GM12892 (cell line): Measurements from ENCODE around the gene GALNT16.

ENCODE experiments used
- DNase-seq: peaks from one replicate; pipeline ENCODE4 v3.0.0; 2011; ENCODE audit not compliant: insufficient read length
- FAIRE-seq: peaks from 2 replicates; lab custom pipeline; 2011; peaks lifted over from hg19 to GRCh38; lab: Jason Lieb, UNC
- POLR2A ChIP-seq: IDR thresholded peaks from 2 replicates; pipeline ENCODE4 v1.6.1; 2011; ENCODE audit warnings: low read depth, low read length, control low read depth
- POLR2AphosphoS5 ChIP-seq: IDR thresholded peaks from 2 replicates; pipeline ENCODE4 v1.6.1; 2011; ENCODE audit warnings: low read depth, low read length, control low read depth
- TAF1 ChIP-seq: IDR thresholded peaks from 2 replicates; pipeline ENCODE4 v1.6.1; 2011; ENCODE audit warnings: low read depth, mild to moderate bottlenecking, control low read depth, low read length, borderline replicate concordance

Gene GALNT16

GRCh38 chr14:69324341-69324931 is 64.5 kb downstream of the GALNT16 start:
- DNase-seq (no peak), FAIRE-seq (no peak)
- no peak for TF ChIP-seq POLR2A
- TF ChIP-seq POLR2AphosphoS5 = no peak
- TF ChIP-seq TAF1 = no peak

DNA sequence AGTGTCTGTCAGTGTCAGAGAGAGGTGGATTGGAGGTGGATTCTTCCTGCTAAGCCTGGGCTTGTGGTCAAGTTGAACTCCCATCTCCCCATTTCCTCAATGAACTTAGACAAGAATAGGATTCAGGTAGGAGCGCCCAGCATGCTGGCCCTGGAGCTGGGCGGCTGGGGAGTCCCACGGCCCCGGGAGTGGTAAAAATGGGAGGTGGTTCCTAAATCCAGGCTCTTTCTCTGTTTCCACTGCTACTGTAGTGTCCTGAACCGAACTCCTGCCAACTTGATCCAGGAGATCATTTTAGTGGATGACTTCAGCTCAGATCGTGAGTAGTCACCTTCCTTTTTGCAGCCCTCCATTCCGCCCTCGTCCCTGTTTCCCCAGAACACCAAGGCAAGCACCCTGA is 65.1 kb downstream of the GALNT16 start:
- TF ChIP-seq POLR2AphosphoS5 (no peak), TAF1 (no peak), POLR2A (no peak)
- FAIRE-seq (no peak), DNase-seq (no peak)

DNA sequence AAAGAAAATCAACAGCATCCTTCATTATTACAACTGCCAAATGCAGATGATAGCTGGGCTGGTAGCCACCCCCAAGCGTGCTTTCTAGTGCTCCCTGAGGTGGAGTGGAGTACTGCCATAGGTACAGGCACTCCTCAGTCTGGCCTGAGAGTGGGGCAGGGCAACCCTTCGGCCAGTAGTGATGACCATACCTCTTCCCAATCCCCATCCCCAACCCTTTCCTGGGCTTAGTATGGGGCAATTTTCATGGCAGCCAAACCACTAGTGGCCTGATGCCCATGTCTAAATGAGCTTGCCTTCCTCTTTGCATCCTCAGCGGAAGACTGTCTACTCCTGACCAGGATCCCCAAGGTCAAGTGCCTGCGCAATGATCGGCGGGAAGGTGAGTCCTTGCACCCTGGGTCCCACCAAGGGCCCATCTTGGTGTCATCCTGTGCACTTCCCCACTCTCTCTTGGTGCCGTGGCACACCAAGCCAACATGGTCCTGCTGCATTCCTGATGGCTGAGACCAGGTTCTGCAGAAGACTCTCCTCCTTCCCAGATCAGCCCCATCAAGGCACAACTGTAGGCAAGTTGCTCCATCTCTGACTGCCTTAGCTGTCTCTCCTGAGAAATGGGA is 65.8 kb downstream of the GALNT16 start:
- no peak for TF ChIP-seq POLR2A
- no peak for TF ChIP-seq POLR2AphosphoS5
- no peak for TF ChIP-seq TAF1
- DNase-seq (no peak), FAIRE-seq (peak; percentile 44)

DNA sequence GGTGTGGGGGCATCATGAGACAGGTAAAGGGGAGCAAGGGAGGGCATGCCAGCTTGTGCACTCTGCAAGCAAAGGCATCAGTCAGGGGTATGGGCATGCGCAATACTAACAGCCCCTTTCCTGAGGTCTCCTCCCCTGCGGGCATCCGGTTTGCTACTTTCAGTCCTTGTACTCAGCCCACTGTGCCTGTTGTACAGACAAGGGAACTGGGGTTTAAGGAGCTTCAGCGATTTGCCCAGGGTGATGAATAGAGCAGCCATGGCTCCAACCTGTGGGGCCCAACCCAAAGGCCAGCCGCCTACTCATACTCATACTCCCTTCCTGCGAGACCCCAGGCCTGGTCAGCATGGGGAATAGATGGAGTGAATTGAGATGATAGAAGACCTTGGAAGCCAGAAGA is 66.7 kb downstream of the GALNT16 start:
- no peak for FAIRE-seq
- DNase-seq = no peak
- TF ChIP-seq TAF1 (no peak), POLR2AphosphoS5 (no peak), POLR2A (no peak)

GRCh38 chr14:69327507-69327906 is 67.5 kb downstream of the GALNT16 start:
- no peak for TF ChIP-seq TAF1
- TF ChIP-seq POLR2AphosphoS5 = no peak
- no peak for TF ChIP-seq POLR2A
- FAIRE-seq (no peak), DNase-seq (no peak)

DNA sequence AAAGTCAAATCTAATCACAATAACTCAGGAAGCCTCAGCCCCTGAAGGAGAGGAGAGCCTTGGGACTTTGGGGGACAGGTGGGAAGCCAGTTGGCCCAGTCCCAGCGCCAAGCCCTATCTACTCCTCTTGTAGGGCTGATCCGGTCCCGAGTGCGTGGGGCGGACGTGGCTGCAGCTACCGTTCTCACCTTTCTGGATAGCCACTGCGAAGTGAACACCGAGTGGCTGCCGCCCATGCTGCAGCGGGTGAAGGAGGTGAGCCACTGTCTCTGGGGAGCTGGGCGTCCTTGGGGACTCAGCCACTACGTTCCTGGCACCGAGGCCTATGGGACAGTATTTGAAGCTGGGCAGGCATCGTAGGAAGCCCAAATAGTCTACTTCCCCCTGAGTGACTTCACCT is 68.4 kb downstream of the GALNT16 start:
- DNase-seq (no peak), FAIRE-seq (no peak)
- no peak for TF ChIP-seq POLR2A
- TF ChIP-seq POLR2AphosphoS5 = no peak
- TF ChIP-seq TAF1 = no peak

DNA sequence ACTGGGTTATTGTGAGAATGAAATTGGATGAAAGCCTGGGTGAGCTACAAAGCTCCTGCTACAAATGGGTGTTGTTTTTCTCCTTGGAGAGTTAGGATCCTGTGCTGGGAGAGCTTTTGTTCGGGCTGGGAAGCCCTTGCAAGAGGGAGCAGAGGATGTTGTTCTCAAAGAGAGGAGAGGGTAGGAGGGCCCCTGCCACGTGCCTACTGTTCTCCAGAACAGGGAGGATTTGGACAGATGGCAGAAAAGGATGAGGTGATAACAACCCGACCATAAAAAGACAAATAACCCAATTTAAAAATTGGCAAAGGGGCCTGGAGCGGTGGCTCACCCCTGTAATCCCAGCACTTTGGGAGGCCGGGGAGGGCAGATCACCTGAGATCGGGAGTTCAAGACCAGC is 68.8 kb downstream of the GALNT16 start:
- TF ChIP-seq TAF1 (no peak), POLR2AphosphoS5 (no peak), POLR2A (no peak)
- no peak for DNase-seq

GRCh38 chr14:69331206-69331605 is 71.2 kb downstream of the GALNT16 start:
- FAIRE-seq (no peak), DNase-seq (no peak)
- TF ChIP-seq POLR2AphosphoS5 (no peak), TAF1 (no peak), POLR2A (no peak)

More for the DNA sequence above, 68.8 kb downstream of the GALNT16 start:
- FAIRE-seq = no peak

DNA sequence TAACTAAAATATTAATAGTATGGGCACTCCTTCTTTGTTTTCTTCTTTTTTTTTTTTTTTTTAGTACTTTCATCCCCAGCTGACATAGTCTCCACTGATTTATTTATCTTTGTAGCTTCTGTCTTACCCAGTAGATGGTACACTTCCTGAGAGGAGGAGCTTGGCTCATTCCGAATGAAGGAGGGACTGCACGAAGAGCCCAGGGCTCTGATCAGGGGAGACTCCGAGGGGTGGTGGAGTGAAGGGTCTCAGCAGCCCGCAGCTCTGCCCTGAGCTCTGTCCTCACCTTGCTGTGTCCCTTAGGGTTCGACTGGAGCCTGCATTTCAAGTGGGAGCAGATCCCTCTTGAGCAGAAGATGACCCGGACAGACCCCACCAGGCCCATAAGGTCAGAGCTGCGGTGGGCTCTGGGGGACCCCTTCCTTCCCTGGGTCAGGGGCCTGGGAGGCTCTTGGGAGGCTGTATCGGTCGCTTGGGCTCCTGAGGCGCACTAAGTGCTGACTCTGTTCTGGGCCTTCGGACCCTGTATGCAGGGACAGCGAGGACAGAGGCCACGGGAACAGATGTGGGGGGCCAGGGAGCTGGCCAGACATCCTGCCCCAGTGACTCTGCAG is 72.9 kb downstream of the GALNT16 start:
- FAIRE-seq (no peak), DNase-seq (no peak)
- TF ChIP-seq POLR2AphosphoS5 (no peak), POLR2A (no peak), TAF1 (no peak)

DNA sequence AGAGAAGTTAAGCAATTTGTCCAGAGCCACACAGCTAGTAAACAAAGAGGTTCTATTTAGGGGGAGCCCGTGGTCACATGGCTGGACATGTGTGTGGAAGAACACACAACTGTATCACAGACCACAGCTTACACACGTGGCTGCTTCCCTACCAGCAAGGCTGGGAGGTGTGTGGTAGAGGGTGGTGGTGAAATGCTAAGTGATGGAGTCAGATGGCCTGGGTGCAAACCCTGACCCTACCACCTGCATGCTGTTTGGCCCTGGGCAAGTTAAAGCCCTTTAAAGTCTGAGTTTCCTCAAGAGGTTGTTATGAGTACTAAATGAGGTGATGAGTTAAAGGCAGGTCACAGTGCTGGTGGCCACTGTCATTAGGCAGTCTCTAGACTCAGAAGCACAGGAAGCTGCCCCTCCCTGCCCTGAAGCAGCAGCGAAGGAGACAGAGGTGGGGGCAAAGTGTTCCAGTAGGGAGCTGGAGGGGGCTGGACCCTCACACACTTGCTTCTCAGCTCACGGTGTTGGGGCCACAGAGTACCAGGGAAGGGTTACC is 73.9 kb downstream of the GALNT16 start:
- FAIRE-seq (peak; percentile 38), DNase-seq (no peak)

GRCh38 chr14:69334576-69334975 is 74.6 kb downstream of the GALNT16 start:
- TF ChIP-seq POLR2A (no peak), TAF1 (no peak), POLR2AphosphoS5 (no peak)

More for the DNA sequence above, 73.9 kb downstream of the GALNT16 start:
- no peak for TF ChIP-seq TAF1
- no peak for TF ChIP-seq POLR2A
- TF ChIP-seq POLR2AphosphoS5 = no peak

DNA sequence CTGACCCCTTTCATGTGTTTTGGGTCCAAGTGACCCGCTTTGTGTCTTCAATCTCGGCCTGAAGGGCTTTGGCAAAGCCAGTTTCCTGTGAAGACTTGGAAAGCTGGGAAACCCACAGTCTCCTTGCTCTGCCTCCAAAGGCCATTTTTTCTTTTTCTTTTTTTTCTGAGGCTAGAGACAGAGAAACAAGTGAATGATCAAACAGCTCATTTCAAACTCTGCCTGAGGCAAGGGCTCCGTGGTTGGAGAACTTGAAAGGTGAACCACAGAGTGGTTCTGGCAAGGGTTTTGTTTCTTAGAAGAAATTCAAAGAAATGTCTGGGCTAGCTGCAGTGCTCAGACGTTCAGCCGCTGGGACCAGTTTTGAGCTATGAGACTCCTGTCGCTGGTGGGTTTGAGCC is 75.4 kb downstream of the GALNT16 start:
- FAIRE-seq (no peak), DNase-seq (no peak)
- TF ChIP-seq TAF1 (no peak), POLR2A (no peak), POLR2AphosphoS5 (no peak)

More at GRCh38 chr14:69334576-69334975, 74.6 kb downstream of the GALNT16 start:
- FAIRE-seq = no peak
- DNase-seq = no peak
